HG03439 (cell line): ENCODE measurements around the gene TNS4.

ENCODE experiments used
- ATAC-seq: cut with Tn5 transposase; IDR thresholded peaks from one replicate; pipeline ENCODE4 v1.9.1; 2021; ENCODE audit warnings: mild to moderate bottlenecking, moderate library complexity; ENCODE audit not compliant: unreplicated experiment

The TNS4 gene

GRCh38 chr17:40495140-40495539, 6.3 kb downstream of the TNS4 start:
- ATAC-seq = no peak

GRCh38 chr17:40493697-40494096, 7.7 kb downstream of the TNS4 start:
- no peak for ATAC-seq

- ATAC-seq = no peak
Observed at GRCh38 chr17:40491486-40491885, 9.9 kb downstream of the TNS4 start.

- no peak for ATAC-seq
Observed at GRCh38 chr17:40490982-40491381, 10.4 kb downstream of the TNS4 start.

- no peak for ATAC-seq
Observed at GRCh38 chr17:40490289-40490853, 11.1 kb downstream of the TNS4 start.

GRCh38 chr17:40487371-40488020, 13.9 kb downstream of the TNS4 start:
- ATAC-seq = no peak

- ATAC-seq = no peak
Observed at GRCh38 chr17:40486522-40487370, 14.7 kb downstream of the TNS4 start.

GRCh38 chr17:40485851-40486521, 15.4 kb downstream of the TNS4 start:
- ATAC-seq = no peak

GRCh38 chr17:40484973-40485530, 16.4 kb downstream of the TNS4 start:
- no peak for ATAC-seq

- no peak for ATAC-seq
Observed at GRCh38 chr17:40484285-40484972, 17.0 kb downstream of the TNS4 start.

GRCh38 chr17:40483679-40484078, 17.7 kb downstream of the TNS4 start:
- no peak for ATAC-seq

GRCh38 chr17:40482722-40483121, 18.7 kb downstream of the TNS4 start:
- no peak for ATAC-seq

- no peak for ATAC-seq
Observed at GRCh38 chr17:40481106-40481505, 20.3 kb downstream of the TNS4 start.

GRCh38 chr17:40480501-40481003, 20.9 kb downstream of the TNS4 start:
- ATAC-seq = no peak

GRCh38 chr17:40479754-40480480, 21.5 kb downstream of the TNS4 start:
- ATAC-seq = no peak

GRCh38 chr17:40478486-40478885, 22.9 kb downstream of the TNS4 start:
- ATAC-seq = no peak

- ATAC-seq = no peak
Observed at GRCh38 chr17:40477796-40478195, 23.6 kb downstream of the TNS4 start.

- ATAC-seq = no peak
Observed at GRCh38 chr17:40475234-40475908, 26.1 kb downstream of the TNS4 start.

GRCh38 chr17:40474419-40475002, 26.9 kb downstream of the TNS4 start:
- ATAC-seq = no peak
